HepG2 (cell line): Measurements from ENCODE around the gene RASA1. TPM values are rescaled to one million over a fixed set of nuclear protein-coding genes. Genes with fewer than 3 reads are reported as not detected.

ENCODE experiments used
- ATAC-seq: fragments of 200-7000 bp; cut with Tn5 transposase; 3 replicates; pipeline ENCODE4 v1.9.1; 2020; ENCODE audit warnings: mild to moderate bottlenecking, moderate library complexity
- BruUV-seq: library from RNA; stranded (reverse); fragments of 400-500 nt; replicated peaks from 2 replicates; lab custom pipeline; 2021; lab: Mats Ljungman, UMichigan
- CTCF ChIA-PET: fragments of 300-600 bp; formaldehyde crosslinking; extraction: SDS; loops from one replicate; lab custom pipeline; 2021; ENCODE audit warnings: low total read pairs, inconsistent platforms, low intra/inter-chr PET ratio; lab: Yijun Ruan, JAX
- POLR2A ChIA-PET: fragments of 350-600 bp; sonication (Branson Sonifier 250); formaldehyde crosslinking; loops from one replicate; lab custom pipeline; 2020; ENCODE audit warnings: antibody characterized with exemption, inconsistent platforms; lab: Yijun Ruan, JAX
- DNase-seq: peaks from one replicate; pipeline ENCODE4 v3.0.0-alpha.2; 2015; ENCODE audit warnings: low spot score
- FAIRE-seq: peaks from 3 replicates; lab custom pipeline; 2011; peaks lifted over from hg19 to GRCh38; lab: Jason Lieb, UNC
- H2AFZ ChIP-seq: one replicate; pipeline ENCODE4 v1.6.1; 2011; ENCODE audit warnings: low read length, inconsistent platforms
- H3K27ac ChIP-seq: fragments of 300-600 bp; 3 replicates; pipeline ENCODE4 v1.8.0; 2011; ENCODE audit warnings: mixed run types, mild to moderate bottlenecking, mixed read lengths, low read length, inconsistent platforms; ENCODE audit not compliant: insufficient read depth; ENCODE audit errors: extremely low read length
- H3K27me3 ChIP-seq, 2 experiments: fragments of 200-600 bp in 1 of 2; 2 replicates in 1 of 2; 3 replicates in 1 of 2; pipeline versions ENCODE4 v1.6.0 to v1.8.0; 2011; ENCODE audit warnings: low read length in 2 of 2, mild to moderate bottlenecking in 2 of 2, moderate library complexity in 2 of 2, inconsistent platforms in 1 of 2; ENCODE audit not compliant: insufficient read depth in 2 of 2, control insufficient read depth in 1 of 2
- H3K36me3 ChIP-seq, 2 experiments: fragments of 200-600 bp in 1 of 2; replicated peaks in 1 of 2; 2 replicates in 1 of 2; 3 replicates in 1 of 2; pipeline versions ENCODE4 v1.5.1 to v1.8.0; 2011; ENCODE audit warnings: low read length in 2 of 2, inconsistent platforms in 1 of 2; ENCODE audit not compliant: insufficient read depth in 2 of 2, control insufficient read depth in 1 of 2
- H3K4me1 ChIP-seq: 2 replicates; pipeline ENCODE4 v1.5.1; 2012; ENCODE audit warnings: low read length, inconsistent platforms; ENCODE audit not compliant: insufficient read depth
- H3K4me2 ChIP-seq: 2 replicates; pipeline ENCODE4 v1.6.0; 2011; ENCODE audit warnings: low read depth, low read length, inconsistent platforms
- H3K4me3 ChIP-seq, 3 experiments: fragments of 200-600 bp in 1 of 3; sonication (generic), shearing (Covaris generic) in 1 of 3; replicated peaks in 1 of 3; 2 replicates each; pipeline ENCODE4 v1.5.1; 2011 to 2016; ENCODE audit warnings: low read length in 3 of 3, inconsistent platforms in 2 of 3, low read depth in 2 of 3, mild to moderate bottlenecking in 2 of 3, control low read depth in 1 of 3, mixed read lengths in 1 of 3; ENCODE audit not compliant: insufficient read depth in 1 of 3
- H3K79me2 ChIP-seq: one replicate; pipeline ENCODE4 v1.6.1; 2011; ENCODE audit warnings: low read length, inconsistent platforms; ENCODE audit not compliant: insufficient read depth
- H3K9ac ChIP-seq: 2 replicates; pipeline ENCODE4 v1.6.0; 2011; ENCODE audit warnings: mild to moderate bottlenecking, low read depth, low read length, inconsistent platforms; ENCODE audit not compliant: insufficient read depth
- H3K9me3 ChIP-seq: 2 replicates; pipeline ENCODE4 v1.5.1; 2012; ENCODE audit warnings: mild to moderate bottlenecking, low read length
- H4K20me1 ChIP-seq: 2 replicates; pipeline ENCODE4 v1.6.0; 2011; ENCODE audit warnings: inconsistent platforms, mild to moderate bottlenecking, low read length, moderate library complexity; ENCODE audit not compliant: insufficient read depth
- FIP1L1 ChIP-seq: fragments of 200-400 bp; formaldehyde crosslinking; IDR thresholded peaks from 2 replicates; pipeline ENCODE4 v1.6.1; 2018; ENCODE audit warnings: low read depth, mild to moderate bottlenecking, low read length, moderate library complexity, borderline replicate concordance; ENCODE audit not compliant: insufficient read depth
- HINFP ChIP-seq: sonication (generic); formaldehyde crosslinking; IDR thresholded peaks from 2 replicates; pipeline ENCODE4 v1.4.0; 2020; ENCODE audit warnings: low read depth, mild to moderate bottlenecking, missing genetic modification reagents
- PBX3 ChIP-seq: sonication (generic); formaldehyde crosslinking; IDR thresholded peaks from 2 replicates; pipeline ENCODE4 v1.8.1; 2023; ENCODE audit warnings: missing genetic modification reagents, inconsistent platforms, borderline replicate concordance
- ZFP90 ChIP-seq: sonication (generic); formaldehyde crosslinking; IDR thresholded peaks from 2 replicates; pipeline ENCODE4 v1.8.0; 2022; ENCODE audit warnings: missing genetic modification reagents, mild to moderate bottlenecking, inconsistent platforms, borderline replicate concordance
- ZNF768 ChIP-seq: sonication (generic); formaldehyde crosslinking; IDR thresholded peaks from 2 replicates; pipeline ENCODE4 v1.4.0; 2020; ENCODE audit warnings: missing genetic modification reagents
- whole genome bisulfite sequencing: methylation state at CpG from one replicate; pipeline ENCODE4 v1.1.6; 2017; ENCODE audit warnings: low lambda C conversion rate; 5-methylcytosine and 5-hydroxymethylcytosine counted together
- in situ Hi-C: cut with HindIII; loops from 2 replicates; pipeline ENCODE4 v1.10.0; 2017; ENCODE audit warnings: low pct_unique_long_range_greater_than_20kb; ENCODE audit not compliant: extremely low pct_ligation_motif_present
- intact Hi-C: fragments of 100-400 bp; cut with micrococcal nuclease; formaldehyde crosslinking; loops from one replicate; pipeline ENCODE4 v1.10.0; 2022; ENCODE audit not compliant: unreplicated experiment
- polyA plus RNA-seq, 8 experiments: library from polyadenylated mRNA; depleted of rRNA in 3 of 8; stranded (reverse) in 7 of 8; unstranded in 1 of 8; fragments of >200 nt; fragmentation: Illumina TruSeq in 4 of 8; extraction: Trizol in 4 of 8; gene quantifications; 2 replicates each; pipeline versions ENCODE4 v1.2.1 to v1.2.3, GENCODE V29; 2011 to 2016; ENCODE audit warnings: low read depth in 4 of 8, missing spikeins in 1 of 8, mixed read lengths in 1 of 8; ENCODE audit not compliant: insufficient read depth in 1 of 8
- total RNA-seq, 5 experiments: library from RNA; depleted of rRNA; stranded (reverse); fragments of >200 nt; fragmentation: Illumina TruSeq; extraction: Trizol; gene quantifications; 2 replicates each; pipeline ENCODE4 v1.2.3, GENCODE V29; 2016; ENCODE audit warnings: low read depth in 1 of 5

RASA1 gene
- total and polyA plus RNA-seq, 2 of the 13 experiments (the other 11 are each of a cell fraction or from before 2014, with no cell fraction given): 19.5 to 20.5 TPM

GRCh38 chr5:87277279-87277835 lies 9.7 kb downstream of the RASA1 start (continued):
- TF ChIP-seq PBX3 (no peak), ZNF768 (CRISPR knock-in tag) (no peak), ZFP90 (CRISPR knock-in tag) (no peak)
- TF ChIP-seq, all 625 proteins: peak for 0

GRCh38 chr5:87278590-87279100 lies 11.0 kb downstream of the RASA1 start:
- H4K20me1 ChIP-seq: peaks cover 7% of the 10 kb centered on the region; the same call in 1 of the 2 replicates

More at GRCh38 chr5:87278590-87279100, 11.0 kb downstream of the RASA1 start:
- Histone ChIP-seq H3K79me2 (peaks cover 52% of the 10 kb centered on the region), H3K4me2 (no peak overlapping the region), H2AFZ (no peak overlapping the region), H3K27me3 (no peaks in the 10 kb centered on the region), H3K36me3 (no peaks in the 10 kb centered on the region; a peak in 2 of 5 replicates), H3K9ac (no peak overlapping the region), H3K9me3 (no peaks in the 10 kb centered on the region), H3K4me1 (no peaks in the 10 kb centered on the region), H3K4me3 (no peak overlapping the region), H3K27ac (no peak overlapping the region)
- intact Hi-C loops: no loop called here
- 100% methylated on average over 4 of the region's 4 CpGs for WGBS
- no peak for DNase-seq
- in situ Hi-C loops: no loop called here
- BruUV-seq: no TSS peak
- TF ChIP-seq HINFP (CRISPR knock-in tag) (no peak), FIP1L1 (no peak)
- CTCF ChIA-PET: no interaction called here
- ATAC-seq: no peak
- POLR2A ChIA-PET: no interaction called here
- FAIRE-seq: no peak
